HUES6 (cell line): Measurements from ENCODE around the gene CTNND2.
"Not testable (repeated sequence)": the region's sequence is repeated elsewhere in the genome, so short reads cannot be mapped to it uniquely, and the experiment has no call there.

Experiments used
- H3K27ac ChIP-seq: 2 replicates; pipeline ENCODE4 v1.7.0; 2013; ENCODE audit warnings: low read depth, mild to moderate bottlenecking, low read length, inconsistent platforms
- H3K27me3 ChIP-seq: 2 replicates; pipeline ENCODE4 v1.6.1; 2013; ENCODE audit warnings: low read length; ENCODE audit not compliant: control insufficient read depth, insufficient read depth
- H3K36me3 ChIP-seq: 2 replicates; pipeline ENCODE4 v1.6.1; 2013; ENCODE audit warnings: low read length; ENCODE audit not compliant: control insufficient read depth, insufficient read depth
- H3K4me1 ChIP-seq: 2 replicates; pipeline ENCODE4 v1.6.1; 2013; ENCODE audit warnings: low read length; ENCODE audit not compliant: control insufficient read depth, insufficient read depth
- H3K4me3 ChIP-seq: 2 replicates; pipeline ENCODE4 v1.5.1; 2013; ENCODE audit warnings: low read depth, low read length
- H3K9ac ChIP-seq: one replicate; pipeline ENCODE4 v1.6.1; 2013; ENCODE audit warnings: mild to moderate bottlenecking, low read length
- H3K9me3 ChIP-seq: 2 replicates; pipeline ENCODE4 v1.6.1; 2013; ENCODE audit warnings: low read depth, low read length; ENCODE audit not compliant: control insufficient read depth, insufficient read depth

Gene CTNND2

DNA sequence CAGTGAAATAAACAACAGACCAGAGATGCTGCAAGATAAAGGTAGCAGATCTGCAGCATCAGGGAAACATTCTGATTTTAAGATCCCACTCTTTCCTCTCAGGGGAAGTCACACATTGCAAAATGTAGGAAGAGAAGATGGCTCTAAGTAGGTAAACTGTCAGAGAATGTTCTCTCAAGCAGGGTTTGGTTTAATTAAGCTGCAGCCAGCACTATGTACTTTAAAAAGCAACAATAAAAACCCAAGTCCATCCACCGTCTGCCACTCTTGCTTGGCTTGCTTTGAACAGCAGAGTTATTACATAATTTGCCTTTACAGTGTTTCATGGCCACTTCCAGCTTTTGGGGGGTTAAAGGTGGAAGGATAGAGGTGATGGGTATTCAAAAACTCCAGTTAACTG is 800.0 kb downstream of the CTNND2 start:
- Histone ChIP-seq H3K27me3 (no peaks in the 10 kb centered on the region), H3K36me3 (no peaks in the 10 kb centered on the region), H3K9ac (no peak overlapping the region), H3K4me3 (no peak overlapping the region), H3K4me1 (no peaks in the 10 kb centered on the region), H3K27ac (no peak overlapping the region), H3K9me3 (no peaks in the 10 kb centered on the region)

DNA sequence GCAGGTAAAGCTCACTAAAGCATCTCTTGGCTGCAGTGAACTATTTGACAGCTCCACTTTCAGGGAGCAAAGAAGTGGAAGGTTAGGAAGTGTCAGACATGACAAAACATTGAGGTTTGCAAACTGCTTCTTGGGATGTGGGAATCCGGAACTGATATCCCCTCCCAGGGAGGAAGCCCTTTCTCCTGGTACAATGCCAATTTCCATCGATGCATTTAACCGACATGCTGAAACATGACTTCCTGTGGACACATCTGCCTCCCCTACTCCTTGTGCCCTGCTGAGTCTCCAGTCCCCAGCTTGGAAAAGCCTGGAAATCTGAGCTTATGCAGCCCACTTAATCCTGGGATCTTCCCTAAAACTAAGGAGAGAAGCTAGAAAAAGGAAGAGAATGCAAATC is 820.1 kb downstream of the CTNND2 start:
- Histone ChIP-seq H3K9me3 (peaks cover 6% of the 10 kb centered on the region; the same call in 1 of the 2 replicates), H3K4me1 (no peaks in the 10 kb centered on the region), H3K27me3 (no peaks in the 10 kb centered on the region), H3K9ac (no peak overlapping the region), H3K27ac (no peak overlapping the region), H3K4me3 (no peak overlapping the region), H3K36me3 (no peaks in the 10 kb centered on the region)

DNA sequence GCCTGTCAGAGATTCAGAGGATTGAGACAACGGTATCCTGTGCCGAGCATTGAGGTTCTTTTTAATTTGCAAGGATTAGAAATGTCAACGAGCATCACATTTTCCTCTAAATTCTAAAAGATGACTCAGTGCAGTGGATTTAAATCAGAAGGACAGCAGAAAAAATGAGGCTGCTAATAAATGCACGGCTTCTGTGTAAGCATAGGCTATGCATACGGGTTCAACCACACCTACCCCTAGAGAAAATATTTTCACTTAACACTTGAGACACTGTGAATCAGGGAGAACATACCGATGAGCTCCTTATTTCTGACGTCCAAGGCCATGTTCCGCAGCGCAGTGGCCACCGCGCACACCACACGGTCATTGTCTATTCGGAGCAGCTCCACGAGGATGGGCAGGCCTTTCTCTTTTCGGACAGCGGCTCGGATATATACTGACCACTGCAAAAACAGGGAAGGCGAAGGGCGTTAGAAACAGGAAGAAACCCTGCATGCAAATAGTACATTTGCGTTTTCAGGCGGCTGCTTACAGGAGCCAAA is 821.8 kb downstream of the CTNND2 start:
- Histone ChIP-seq H3K9ac (no peak overlapping the region), H3K9me3 (no peaks in the 10 kb centered on the region), H3K27ac (no peak overlapping the region), H3K36me3 (no peaks in the 10 kb centered on the region), H3K4me1 (no peaks in the 10 kb centered on the region), H3K27me3 (no peaks in the 10 kb centered on the region), H3K4me3 (no peak overlapping the region)

DNA sequence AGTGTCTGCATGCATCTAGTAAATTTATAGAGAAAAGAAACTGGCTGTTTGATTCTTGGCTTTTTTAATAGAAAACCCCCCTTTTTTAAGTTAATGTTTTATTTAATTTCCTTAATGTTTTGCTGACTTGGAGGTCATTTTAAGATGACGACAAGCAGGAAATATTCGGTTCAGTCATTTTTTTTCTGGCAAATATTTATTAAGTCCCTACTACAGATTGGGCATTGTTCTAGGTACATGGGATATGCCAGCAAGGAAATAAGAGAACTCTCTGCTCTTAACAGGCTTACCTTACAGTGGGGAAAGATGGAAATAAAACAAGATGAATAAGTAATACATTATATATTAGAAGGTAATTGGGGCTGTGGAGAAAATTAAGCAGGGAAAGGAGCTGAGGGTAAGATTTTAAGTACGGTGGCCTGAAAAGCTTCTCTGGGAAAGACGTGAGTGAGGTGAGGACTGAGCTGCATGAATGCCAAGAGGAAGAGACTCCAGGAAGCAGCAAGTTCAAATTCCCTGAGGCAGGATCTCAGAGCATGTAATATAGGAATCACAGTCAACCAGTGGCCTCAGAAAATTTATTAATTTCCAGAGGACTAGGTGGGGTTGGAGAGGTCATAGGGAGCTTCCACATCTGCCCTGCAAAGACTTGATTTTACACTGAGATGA is 827.2 kb downstream of the CTNND2 start:
- no peaks in the 10 kb centered on the region for H3K9me3 ChIP-seq
- no peaks in the 10 kb centered on the region for H3K27me3 ChIP-seq
- no peaks in the 10 kb centered on the region for H3K4me1 ChIP-seq
- no peak overlapping the region for H3K4me3 ChIP-seq
- H3K36me3 ChIP-seq, result no peaks in the 10 kb centered on the region
- H3K27ac ChIP-seq, result no peak overlapping the region
- no peak overlapping the region for H3K9ac ChIP-seq

DNA sequence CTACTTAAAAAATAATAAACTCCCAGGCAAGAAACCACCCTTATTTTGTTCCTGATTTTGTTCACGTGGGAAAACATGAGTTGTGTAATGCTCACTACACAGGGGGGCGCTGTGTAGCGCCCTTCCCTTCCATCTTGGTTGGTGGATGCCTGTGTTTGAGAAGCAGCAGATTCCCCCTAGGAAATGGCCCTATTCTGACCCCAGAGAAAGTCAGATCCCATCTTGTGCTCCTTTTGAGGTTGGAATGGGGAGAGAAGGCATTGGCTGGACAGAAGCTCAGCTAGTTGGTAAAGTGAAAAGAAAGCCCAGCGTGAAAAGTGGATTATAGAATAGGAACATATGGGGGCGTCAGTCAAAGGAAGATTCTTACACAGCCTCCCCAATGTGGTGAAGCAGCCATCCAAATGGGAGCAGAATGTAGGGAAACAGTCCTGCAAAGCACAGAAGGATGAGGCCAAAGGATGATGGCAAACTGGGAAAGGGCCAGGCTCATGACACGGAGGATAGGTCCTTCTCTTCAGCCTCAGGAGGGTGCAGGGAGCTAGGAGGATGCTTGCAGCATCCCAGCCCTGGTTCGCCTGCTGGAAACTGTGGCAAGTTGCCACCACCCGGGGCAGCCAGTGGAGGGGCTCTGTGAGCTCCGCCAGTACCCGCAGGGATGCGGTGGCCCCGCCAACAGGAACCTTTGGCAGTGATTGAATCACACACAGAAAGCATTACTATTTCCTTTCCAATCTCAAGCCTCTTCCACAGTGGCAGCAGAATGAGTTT is 829.0 kb downstream of the CTNND2 start:
- H3K4me1 ChIP-seq, result no peaks in the 10 kb centered on the region
- no peaks in the 10 kb centered on the region for H3K36me3 ChIP-seq
- H3K27me3 ChIP-seq, result no peaks in the 10 kb centered on the region
- H3K27ac ChIP-seq, result no peak overlapping the region
- H3K9me3 ChIP-seq, result no peaks in the 10 kb centered on the region
- no peak overlapping the region for H3K4me3 ChIP-seq
- no peak overlapping the region for H3K9ac ChIP-seq

DNA sequence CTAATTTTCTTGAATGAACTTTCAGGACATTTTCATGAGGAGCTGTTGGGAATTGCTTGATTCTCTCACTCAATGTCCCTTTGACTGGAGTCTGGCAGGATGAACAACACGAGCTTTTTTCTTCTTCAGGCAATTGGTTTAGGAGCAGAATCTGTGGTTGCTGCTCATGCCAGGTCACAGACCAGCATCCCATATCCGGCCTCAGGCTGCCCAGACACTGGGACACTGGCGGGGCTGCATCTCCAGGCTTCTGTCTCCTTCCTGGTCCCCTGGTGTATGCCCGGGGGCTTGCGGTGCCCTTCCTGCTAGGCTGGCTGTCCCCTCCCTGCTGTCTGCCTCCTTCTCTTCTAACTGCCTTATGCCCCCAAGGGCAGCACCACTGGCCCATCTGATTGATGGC is 831.7 kb downstream of the CTNND2 start:
- H3K4me1 ChIP-seq, result no peaks in the 10 kb centered on the region
- H3K27ac ChIP-seq, result no peak overlapping the region
- no peaks in the 10 kb centered on the region for H3K27me3 ChIP-seq
- no peaks in the 10 kb centered on the region for H3K36me3 ChIP-seq
- no peak overlapping the region for H3K9ac ChIP-seq
- H3K9me3 ChIP-seq, result peaks cover under 1% of the 10 kb centered on the region; the same call in 1 of the 2 replicates
- no peak overlapping the region for H3K4me3 ChIP-seq

DNA sequence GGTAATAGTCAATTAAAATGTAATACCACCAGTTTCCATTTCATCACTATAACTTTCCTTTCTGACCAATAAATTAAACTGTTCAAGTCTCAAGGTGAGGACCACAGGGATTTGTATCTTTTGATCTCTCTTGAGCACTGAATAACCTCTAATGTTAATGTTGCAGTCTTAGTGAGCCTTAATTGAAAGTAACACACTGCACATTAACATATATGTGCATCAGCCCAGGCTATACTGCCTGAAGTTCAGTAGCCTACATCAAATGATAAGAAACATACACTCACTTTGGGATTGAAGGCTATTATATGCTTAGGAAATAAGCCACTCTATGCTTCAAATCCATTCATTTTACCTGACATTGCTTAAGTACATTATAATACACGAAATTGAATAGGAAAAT is 832.2 kb downstream of the CTNND2 start:
- Histone ChIP-seq H3K9ac (no peak overlapping the region), H3K27ac (no peak overlapping the region), H3K27me3 (no peaks in the 10 kb centered on the region), H3K9me3 (peaks cover 5% of the 10 kb centered on the region; the same call in 1 of the 2 replicates), H3K36me3 (no peaks in the 10 kb centered on the region), H3K4me1 (no peaks in the 10 kb centered on the region), H3K4me3 (no peak overlapping the region)

DNA sequence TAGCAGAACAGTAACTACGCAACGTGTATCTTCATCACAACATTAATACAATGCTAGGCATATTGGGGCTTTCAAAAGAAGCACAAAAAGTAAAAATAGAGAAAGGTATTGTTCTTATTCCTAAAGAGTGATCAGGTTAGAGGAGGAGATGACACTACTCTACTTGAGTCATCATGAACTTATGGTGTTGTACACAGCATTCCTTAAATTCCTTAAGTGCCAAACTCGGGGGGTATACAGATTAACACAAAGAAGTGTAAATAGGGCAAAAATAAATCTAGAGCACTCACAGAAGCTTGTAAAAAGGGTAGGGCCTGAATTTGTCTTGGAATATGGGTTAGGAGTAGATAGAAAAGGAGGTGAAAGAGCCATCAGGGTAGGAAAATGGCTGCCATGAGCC is 835.2 kb downstream of the CTNND2 start:
- Histone ChIP-seq H3K4me1 (no peaks in the 10 kb centered on the region; the same call in 1 of the 2 replicates), H3K36me3 (no peaks in the 10 kb centered on the region)

DNA sequence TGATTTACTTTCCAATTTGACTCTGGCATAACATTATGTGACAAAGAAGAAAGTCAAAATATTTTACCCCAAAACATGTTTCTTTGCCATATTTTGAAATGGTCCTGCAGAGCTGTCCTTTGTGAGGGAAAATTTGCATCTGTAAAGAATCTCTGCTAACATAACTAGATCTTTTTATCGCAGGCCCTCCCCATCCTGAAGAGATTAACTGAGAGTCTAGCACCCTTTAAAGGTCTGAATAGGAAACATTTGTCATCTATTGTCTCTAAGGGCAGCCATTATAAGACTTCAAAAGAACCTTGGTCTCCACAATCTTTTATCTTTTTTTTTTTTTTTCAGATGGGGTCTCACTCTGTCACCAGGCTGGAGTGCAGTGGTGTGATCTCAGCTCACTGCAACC is 838.5 kb downstream of the CTNND2 start:
- not testable (repeated sequence) for H3K4me1 ChIP-seq, H3K4me3 ChIP-seq, H3K9ac ChIP-seq, H3K27ac ChIP-seq, H3K36me3 ChIP-seq, H3K27me3 ChIP-seq, H3K9me3 ChIP-seq

More for the DNA sequence above, 835.2 kb downstream of the CTNND2 start:
- Histone ChIP-seq H3K4me3 (no peak overlapping the region), H3K27me3 (no peaks in the 10 kb centered on the region), H3K9ac (no peak overlapping the region), H3K9me3 (peaks cover 8% of the 10 kb centered on the region; the same call in 1 of the 2 replicates), H3K27ac (no peak overlapping the region)

DNA sequence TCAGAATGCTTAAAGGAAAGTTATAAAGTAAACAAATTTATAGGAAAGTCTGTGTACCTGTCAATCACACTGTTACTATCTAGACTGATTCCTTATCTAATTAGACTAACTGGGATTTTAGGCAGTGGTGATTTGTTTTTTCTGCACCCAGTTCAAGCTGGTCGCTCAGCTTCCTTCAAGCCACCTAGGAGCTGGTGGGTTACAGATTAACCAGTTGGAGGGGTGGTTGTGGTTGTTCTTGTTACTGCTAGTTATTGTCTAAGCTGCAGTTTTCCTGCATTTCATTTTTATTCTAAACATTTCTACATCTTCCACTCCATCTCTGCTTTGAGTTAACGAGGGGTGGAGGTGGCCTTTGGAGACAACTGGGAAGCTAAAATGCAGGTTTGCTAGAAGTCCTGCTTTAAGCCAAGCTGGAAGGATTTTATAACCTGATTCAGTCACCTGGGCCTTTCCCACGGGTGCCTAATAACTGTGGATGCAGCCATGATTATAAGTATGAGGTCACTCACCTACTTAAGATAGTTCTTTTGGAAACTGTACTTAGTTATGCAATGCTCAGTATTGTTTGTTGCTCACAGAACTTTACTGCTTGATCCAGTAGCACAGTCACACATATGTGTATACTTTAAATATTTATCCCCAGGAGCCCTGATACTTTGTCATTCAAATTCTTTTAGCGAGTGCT is 839.3 kb downstream of the CTNND2 start:
- Histone ChIP-seq H3K27me3 (no peaks in the 10 kb centered on the region), H3K9me3 (peaks cover 8% of the 10 kb centered on the region; the same call in 1 of the 2 replicates), H3K9ac (no peak overlapping the region), H3K27ac (no peak overlapping the region), H3K4me3 (no peak overlapping the region), H3K4me1 (no peaks in the 10 kb centered on the region; the same call in 1 of the 2 replicates), H3K36me3 (no peaks in the 10 kb centered on the region)

DNA sequence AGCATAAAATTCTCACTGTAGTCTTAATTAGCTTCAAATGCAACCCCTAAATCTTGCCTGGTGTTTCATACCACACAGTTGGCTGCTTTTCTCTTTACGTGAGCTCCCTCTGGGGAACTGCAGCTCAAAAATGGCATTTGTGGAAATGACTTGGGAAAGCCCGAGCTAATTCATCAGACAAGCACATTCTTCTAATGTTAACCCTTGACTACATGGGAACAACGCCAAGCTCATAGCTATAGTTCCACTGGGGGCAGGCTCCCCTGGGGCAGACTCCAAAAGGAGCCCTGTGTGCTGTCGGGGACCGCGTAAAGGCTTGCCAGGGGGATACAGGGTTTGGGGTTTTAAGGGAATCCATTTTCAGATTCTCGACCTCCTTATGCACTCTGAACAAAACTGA is 841.8 kb downstream of the CTNND2 start:
- Histone ChIP-seq H3K4me3 (no peak overlapping the region), H3K4me1 (no peaks in the 10 kb centered on the region; the same call in 1 of the 2 replicates), H3K27me3 (no peaks in the 10 kb centered on the region), H3K36me3 (no peaks in the 10 kb centered on the region), H3K27ac (no peak overlapping the region), H3K9ac (no peak overlapping the region), H3K9me3 (peaks cover 18% of the 10 kb centered on the region)
